ENCODE data around the gene MDC1. TPM values are rescaled to one million over a fixed set of nuclear protein-coding genes. Genes with fewer than 3 reads are reported as not detected.

The MDC1 gene
- total and polyA plus RNA-seq, 2 of the 13 experiments (the other 11 are each of a cell fraction or from before 2014, with no cell fraction given), result 8.4 to 14.0 TPM

DNA sequence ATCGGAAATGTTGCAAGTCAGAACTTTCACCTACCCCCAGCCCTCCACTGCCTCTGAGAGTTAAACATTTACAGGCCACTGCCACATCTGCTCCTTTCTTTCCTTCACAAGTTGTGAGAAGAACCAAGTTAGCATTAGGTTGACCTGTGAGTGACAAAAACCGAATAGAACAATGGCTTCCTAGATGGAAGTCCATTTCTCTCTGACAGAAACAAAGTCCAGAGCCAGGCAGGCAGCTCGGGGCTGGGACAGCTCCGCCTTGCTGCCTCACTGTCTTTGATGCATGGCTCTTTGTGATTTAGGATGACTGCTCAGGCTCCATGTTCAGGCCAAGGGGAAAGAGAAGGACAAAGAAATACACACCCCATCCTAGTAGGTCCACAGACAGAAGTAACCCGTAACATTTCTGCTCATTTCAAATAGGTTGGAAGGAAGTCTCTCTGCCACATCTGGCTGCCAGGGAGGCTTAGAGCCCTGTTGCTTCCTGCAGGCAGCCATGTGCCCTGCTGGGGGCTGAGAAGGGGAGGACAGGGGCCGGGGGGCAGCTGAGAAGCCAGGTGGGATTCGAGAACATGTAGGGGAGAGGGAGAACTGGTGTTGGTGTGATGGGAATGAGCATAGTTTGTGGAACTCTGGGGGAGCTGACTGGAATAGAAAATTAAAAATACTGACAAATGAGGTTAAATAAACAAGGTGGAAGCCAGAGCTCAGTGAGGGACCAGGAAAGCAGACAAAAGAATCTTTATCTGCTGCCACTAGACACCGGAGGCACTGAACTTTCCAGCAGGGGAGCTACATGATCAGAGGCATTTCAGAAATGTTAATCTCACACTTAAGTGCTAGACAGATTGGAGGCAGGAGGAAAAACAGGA lies 46.8 kb upstream of the MDC1 start (continued):
- TF ChIP-seq TP53 (CRISPR knock-in tag; conservative IDR thresholded peaks at IDR 0.05) (0 out of 2 replicates have a peak, but pooled peaks have one; percentile 47), FOSL1 (CRISPR knock-in tag; IDR thresholded peaks at IDR 0.05; ENCODE audit: borderline replicate concordance) (no peak), RFX1 (IDR thresholded peaks at IDR 0.05) (no peak), GATAD1 (CRISPR knock-in tag; IDR thresholded peaks at IDR 0.05) (no peak; the same call in none of the 2 replicates), TEAD2 (CRISPR knock-in tag; IDR thresholded peaks at IDR 0.05) (no peak), KMT2A (CRISPR knock-in tag; IDR thresholded peaks at IDR 0.05) (no peak; the same call in 1 of the 2 replicates), ZKSCAN5 (CRISPR knock-in tag; IDR thresholded peaks at IDR 0.05) (peak; percentile 67; the same call in 1 of the 2 replicates), EED (CRISPR knock-in tag; IDR thresholded peaks at IDR 0.05) (peak; percentile 89; the same call in 1 of the 2 replicates), ZEB1 (IDR thresholded peaks at IDR 0.05; ENCODE audit: insufficient replicate concordance, low read depth) (peak; percentile 87), ZNF607 (CRISPR knock-in tag; IDR thresholded peaks at IDR 0.05; ENCODE audit: borderline replicate concordance) (peak; percentile 64; the same call in 1 of the 2 replicates), MYNN (CRISPR knock-in tag; IDR thresholded peaks at IDR 0.05; ENCODE audit: low read depth) (peak; percentile 89), ZBTB20 (CRISPR knock-in tag; IDR thresholded peaks at IDR 0.05; ENCODE audit: borderline replicate concordance, low read depth) (peak; percentile 22; the same call in 1 of the 2 replicates), NR2F6 (IDR thresholded peaks at IDR 0.05) (peak; percentile 88), NR2F6 (CRISPR knock-in tag; IDR thresholded peaks at IDR 0.05) (peak; percentile 88), SYNCRIP (IDR thresholded peaks at IDR 0.05; ENCODE audit: insufficient read depth, low read depth, low read length) (no peak), ZNF3 (CRISPR knock-in tag; IDR thresholded peaks at IDR 0.05) (peak; percentile 61; the same call in 1 of the 2 replicates)
- TF ChIP-seq, protein P1, sequence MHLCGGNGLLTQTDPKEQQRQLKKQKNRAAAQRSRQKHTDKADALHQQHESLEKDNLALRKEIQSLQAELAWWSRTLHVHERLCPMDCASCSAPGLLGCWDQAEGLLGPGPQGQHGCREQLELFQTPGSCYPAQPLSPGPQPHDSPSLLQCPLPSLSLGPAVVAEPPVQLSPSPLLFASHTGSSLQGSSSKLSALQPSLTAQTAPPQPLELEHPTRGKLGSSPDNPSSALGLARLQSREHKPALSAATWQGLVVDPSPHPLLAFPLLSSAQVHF (CRISPR knock-in tag; IDR thresholded peaks at IDR 0.05), result no peak
- TF ChIP-seq, protein P2, sequence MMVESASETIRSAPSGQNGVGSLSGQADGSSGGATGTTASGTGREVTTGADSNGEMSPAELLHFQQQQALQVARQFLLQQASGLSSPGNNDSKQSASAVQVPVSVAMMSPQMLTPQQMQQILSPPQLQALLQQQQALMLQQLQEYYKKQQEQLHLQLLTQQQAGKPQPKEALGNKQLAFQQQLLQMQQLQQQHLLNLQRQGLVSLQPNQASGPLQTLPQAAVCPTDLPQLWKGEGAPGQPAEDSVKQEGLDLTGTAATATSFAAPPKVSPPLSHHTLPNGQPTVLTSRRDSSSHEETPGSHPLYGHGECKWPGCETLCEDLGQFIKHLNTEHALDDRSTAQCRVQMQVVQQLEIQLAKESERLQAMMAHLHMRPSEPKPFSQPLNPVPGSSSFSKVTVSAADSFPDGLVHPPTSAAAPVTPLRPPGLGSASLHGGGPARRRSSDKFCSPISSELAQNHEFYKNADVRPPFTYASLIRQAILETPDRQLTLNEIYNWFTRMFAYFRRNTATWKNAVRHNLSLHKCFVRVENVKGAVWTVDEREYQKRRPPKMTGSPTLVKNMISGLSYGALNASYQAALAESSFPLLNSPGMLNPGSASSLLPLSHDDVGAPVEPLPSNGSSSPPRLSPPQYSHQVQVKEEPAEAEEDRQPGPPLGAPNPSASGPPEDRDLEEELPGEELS (CRISPR knock-in tag; IDR thresholded peaks at IDR 0.05), result peak; percentile 97
- TF ChIP-seq, protein P3, sequence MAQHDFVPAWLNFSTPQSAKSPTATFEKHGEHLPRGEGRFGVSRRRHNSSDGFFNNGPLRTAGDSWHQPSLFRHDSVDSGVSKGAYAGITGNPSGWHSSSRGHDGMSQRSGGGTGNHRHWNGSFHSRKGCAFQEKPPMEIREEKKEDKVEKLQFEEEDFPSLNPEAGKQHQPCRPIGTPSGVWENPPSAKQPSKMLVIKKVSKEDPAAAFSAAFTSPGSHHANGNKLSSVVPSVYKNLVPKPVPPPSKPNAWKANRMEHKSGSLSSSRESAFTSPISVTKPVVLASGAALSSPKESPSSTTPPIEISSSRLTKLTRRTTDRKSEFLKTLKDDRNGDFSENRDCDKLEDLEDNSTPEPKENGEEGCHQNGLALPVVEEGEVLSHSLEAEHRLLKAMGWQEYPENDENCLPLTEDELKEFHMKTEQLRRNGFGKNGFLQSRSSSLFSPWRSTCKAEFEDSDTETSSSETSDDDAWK (CRISPR knock-in tag; IDR thresholded peaks at IDR 0.05), result no peak
- TF ChIP-seq, protein P4, sequence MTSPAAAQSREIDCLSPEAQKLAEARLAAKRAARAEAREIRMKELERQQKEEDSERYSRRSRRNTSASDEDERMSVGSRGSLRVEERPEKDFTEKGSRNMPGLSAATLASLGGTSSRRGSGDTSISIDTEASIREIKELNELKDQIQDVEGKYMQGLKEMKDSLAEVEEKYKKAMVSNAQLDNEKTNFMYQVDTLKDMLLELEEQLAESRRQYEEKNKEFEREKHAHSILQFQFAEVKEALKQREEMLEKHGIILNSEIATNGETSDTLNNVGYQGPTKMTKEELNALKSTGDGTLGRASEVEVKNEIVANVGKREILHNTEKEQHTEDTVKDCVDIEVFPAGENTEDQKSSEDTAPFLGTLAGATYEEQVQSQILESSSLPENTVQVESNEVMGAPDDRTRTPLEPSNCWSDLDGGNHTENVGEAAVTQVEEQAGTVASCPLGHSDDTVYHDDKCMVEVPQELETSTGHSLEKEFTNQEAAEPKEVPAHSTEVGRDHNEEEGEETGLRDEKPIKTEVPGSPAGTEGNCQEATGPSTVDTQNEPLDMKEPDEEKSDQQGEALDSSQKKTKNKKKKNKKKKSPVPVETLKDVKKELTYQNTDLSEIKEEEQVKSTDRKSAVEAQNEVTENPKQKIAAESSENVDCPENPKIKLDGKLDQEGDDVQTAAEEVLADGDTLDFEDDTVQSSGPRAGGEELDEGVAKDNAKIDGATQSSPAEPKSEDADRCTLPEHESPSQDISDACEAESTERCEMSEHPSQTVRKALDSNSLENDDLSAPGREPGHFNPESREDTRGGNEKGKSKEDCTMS (CRISPR knock-in tag; conservative IDR thresholded peaks at IDR 0.05), result no peak
- TF ChIP-seq, protein P5, sequence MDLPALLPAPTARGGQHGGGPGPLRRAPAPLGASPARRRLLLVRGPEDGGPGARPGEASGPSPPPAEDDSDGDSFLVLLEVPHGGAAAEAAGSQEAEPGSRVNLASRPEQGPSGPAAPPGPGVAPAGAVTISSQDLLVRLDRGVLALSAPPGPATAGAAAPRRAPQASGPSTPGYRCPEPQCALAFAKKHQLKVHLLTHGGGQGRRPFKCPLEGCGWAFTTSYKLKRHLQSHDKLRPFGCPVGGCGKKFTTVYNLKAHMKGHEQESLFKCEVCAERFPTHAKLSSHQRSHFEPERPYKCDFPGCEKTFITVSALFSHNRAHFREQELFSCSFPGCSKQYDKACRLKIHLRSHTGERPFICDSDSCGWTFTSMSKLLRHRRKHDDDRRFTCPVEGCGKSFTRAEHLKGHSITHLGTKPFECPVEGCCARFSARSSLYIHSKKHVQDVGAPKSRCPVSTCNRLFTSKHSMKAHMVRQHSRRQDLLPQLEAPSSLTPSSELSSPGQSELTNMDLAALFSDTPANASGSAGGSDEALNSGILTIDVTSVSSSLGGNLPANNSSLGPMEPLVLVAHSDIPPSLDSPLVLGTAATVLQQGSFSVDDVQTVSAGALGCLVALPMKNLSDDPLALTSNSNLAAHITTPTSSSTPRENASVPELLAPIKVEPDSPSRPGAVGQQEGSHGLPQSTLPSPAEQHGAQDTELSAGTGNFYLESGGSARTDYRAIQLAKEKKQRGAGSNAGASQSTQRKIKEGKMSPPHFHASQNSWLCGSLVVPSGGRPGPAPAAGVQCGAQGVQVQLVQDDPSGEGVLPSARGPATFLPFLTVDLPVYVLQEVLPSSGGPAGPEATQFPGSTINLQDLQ (CRISPR knock-in tag; IDR thresholded peaks at IDR 0.05), result no peak

All from HepG2 (cell line).